Endodermal cell (in vitro differentiated cells): ENCODE results near the gene TNRC6C. TPM values are rescaled to one million over a fixed set of nuclear protein-coding genes. Genes with fewer than 3 reads are reported as not detected.

Experiments used
- DNase-seq: peaks from one replicate; pipeline ENCODE4 v3.0.0-alpha.2; 2017
- H3K27ac ChIP-seq: 2 replicates; pipeline ENCODE4 v1.5.1; 2013; ENCODE audit warnings: mild to moderate bottlenecking, low read depth, low read length, moderate library complexity
- H3K27me3 ChIP-seq: 2 replicates; pipeline ENCODE4 v1.6.1; 2013; ENCODE audit warnings: mild to moderate bottlenecking, low read length, moderate library complexity; ENCODE audit not compliant: insufficient read depth, control insufficient read depth, poor library complexity, severe bottlenecking
- H3K36me3 ChIP-seq: 2 replicates; pipeline ENCODE4 v1.7.0; 2013; ENCODE audit warnings: mild to moderate bottlenecking, low read length, moderate library complexity; ENCODE audit not compliant: control insufficient read depth, insufficient read depth
- H3K4me1 ChIP-seq: one replicate; pipeline ENCODE4 v1.7.0; 2013; ENCODE audit warnings: low read length; ENCODE audit not compliant: control insufficient read depth, insufficient read depth
- H3K4me3 ChIP-seq: 2 replicates; pipeline ENCODE4 v1.5.1; 2013; ENCODE audit warnings: mild to moderate bottlenecking, low read length, moderate library complexity
- H3K9ac ChIP-seq: 2 replicates; pipeline ENCODE4 v1.6.1; 2013; ENCODE audit warnings: mild to moderate bottlenecking, low read length, moderate library complexity; ENCODE audit not compliant: poor library complexity, severe bottlenecking; ENCODE audit errors: extremely low read depth
- H3K9me3 ChIP-seq: 2 replicates; pipeline ENCODE4 v1.6.1; 2013; ENCODE audit warnings: mild to moderate bottlenecking, low read length, moderate library complexity; ENCODE audit not compliant: control insufficient read depth
- H3K27ac Mint-ChIP-seq: 2 replicates; pipeline ENCODE4 v1.8.0; 2020; ENCODE audit warnings: mixed read lengths
- H3K27me3 Mint-ChIP-seq: 2 replicates; pipeline ENCODE4 v1.8.0; 2021; ENCODE audit warnings: mild to moderate bottlenecking, mixed read lengths; ENCODE audit not compliant: insufficient read depth
- H3K36me3 Mint-ChIP-seq: 2 replicates; pipeline ENCODE4 v1.8.0; 2020; ENCODE audit warnings: low read depth, mixed read lengths
- H3K4me1 Mint-ChIP-seq: 2 replicates; pipeline ENCODE4 v1.8.0; 2020; ENCODE audit warnings: mixed read lengths
- H3K4me3 Mint-ChIP-seq: 2 replicates; pipeline ENCODE4 v1.8.0; 2020; ENCODE audit warnings: mild to moderate bottlenecking, moderate library complexity, mixed read lengths
- H3K9me3 Mint-ChIP-seq: 2 replicates; pipeline ENCODE4 v1.8.0; 2020; ENCODE audit warnings: mild to moderate bottlenecking, mixed read lengths
- WGBS, 2 experiments: methylation state at CpG; one replicate each; pipeline versions ENCODE4 v1.1.5 to v1.1.7; 2013; ENCODE audit warnings: missing lambda C conversion rate in 2 of 2, mixed read lengths in 1 of 2; ENCODE audit not compliant: insufficient coverage in 1 of 2, insufficient read length in 1 of 2; 5-methylcytosine and 5-hydroxymethylcytosine counted together
- total RNA-seq, 2 donors: library from RNA; stranded (reverse); fragmentation: NEBNext Ultra II Directional in 1 of 2; extraction: Animal tissue kit (Norgen Biotek cat#: 25700) in 1 of 2; gene quantifications; 2 replicates in 1 of 2; 3 replicates in 1 of 2; pipeline ENCODE4 v1.2.1, GENCODE V29; 2021
- TF ChIP-seq, protein P1 (sequence below): fragments of 200-600 bp; sonication (generic); conservative IDR thresholded peaks from 2 replicates; pipeline ENCODE4 v1.5.0; 2021; ENCODE audit warnings: antibody characterized with exemption, mild to moderate bottlenecking

The TNRC6C gene
- total RNA-seq, 2 donors from 2014 or later, result 22.4 to 40.2 TPM

DNA sequence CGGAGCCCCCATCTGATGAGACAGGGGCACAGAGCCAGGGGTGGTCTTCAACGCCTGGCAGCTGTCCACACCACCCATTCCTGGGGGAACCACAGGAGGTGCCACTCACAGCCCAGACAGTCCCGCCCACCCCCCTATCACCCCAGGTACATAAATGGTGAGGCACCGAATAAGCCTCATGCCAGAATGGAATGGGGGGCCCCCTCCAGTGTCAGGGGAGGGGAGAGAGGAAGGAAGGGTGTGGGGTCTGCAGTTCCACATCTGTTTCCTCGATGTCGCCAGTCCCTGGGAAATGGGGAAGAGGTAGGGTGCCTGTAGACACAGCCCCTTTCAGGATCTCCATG is 168.4 kb downstream of the TNRC6C start:
- H3K36me3 Mint-ChIP-seq, result peaks cover 16% of the 10 kb centered on the region
- H3K4me3 ChIP-seq, result peak overlapping the region; percentile 78
- H3K9me3 Mint-ChIP-seq, result no peaks in the 10 kb centered on the region
- peak overlapping the region; percentile 83 for H3K4me3 Mint-ChIP-seq
- WGBS, 2 experiments, result 93 to 100% methylated on average over 2 to 6 of the region's 6 CpGs
- H3K27ac Mint-ChIP-seq, result peak overlapping the region; percentile 92
- H3K36me3 ChIP-seq, result peaks cover 18% of the 10 kb centered on the region
- TF ChIP-seq, protein P1, sequence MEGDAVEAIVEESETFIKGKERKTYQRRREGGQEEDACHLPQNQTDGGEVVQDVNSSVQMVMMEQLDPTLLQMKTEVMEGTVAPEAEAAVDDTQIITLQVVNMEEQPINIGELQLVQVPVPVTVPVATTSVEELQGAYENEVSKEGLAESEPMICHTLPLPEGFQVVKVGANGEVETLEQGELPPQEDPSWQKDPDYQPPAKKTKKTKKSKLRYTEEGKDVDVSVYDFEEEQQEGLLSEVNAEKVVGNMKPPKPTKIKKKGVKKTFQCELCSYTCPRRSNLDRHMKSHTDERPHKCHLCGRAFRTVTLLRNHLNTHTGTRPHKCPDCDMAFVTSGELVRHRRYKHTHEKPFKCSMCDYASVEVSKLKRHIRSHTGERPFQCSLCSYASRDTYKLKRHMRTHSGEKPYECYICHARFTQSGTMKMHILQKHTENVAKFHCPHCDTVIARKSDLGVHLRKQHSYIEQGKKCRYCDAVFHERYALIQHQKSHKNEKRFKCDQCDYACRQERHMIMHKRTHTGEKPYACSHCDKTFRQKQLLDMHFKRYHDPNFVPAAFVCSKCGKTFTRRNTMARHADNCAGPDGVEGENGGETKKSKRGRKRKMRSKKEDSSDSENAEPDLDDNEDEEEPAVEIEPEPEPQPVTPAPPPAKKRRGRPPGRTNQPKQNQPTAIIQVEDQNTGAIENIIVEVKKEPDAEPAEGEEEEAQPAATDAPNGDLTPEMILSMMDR, result no peak
- H3K9ac ChIP-seq, result peak overlapping the region; percentile 47
- H3K27ac ChIP-seq, result no peak overlapping the region
- H3K4me1 ChIP-seq, result peaks cover 5% of the 10 kb centered on the region
- H3K27me3 Mint-ChIP-seq, result peaks cover 8% of the 10 kb centered on the region
- no peak for DNase-seq
- H3K4me1 Mint-ChIP-seq, result peaks cover 17% of the 10 kb centered on the region
- peaks cover 7% of the 10 kb centered on the region for H3K27me3 ChIP-seq
- no peaks in the 10 kb centered on the region for H3K9me3 ChIP-seq

DNA sequence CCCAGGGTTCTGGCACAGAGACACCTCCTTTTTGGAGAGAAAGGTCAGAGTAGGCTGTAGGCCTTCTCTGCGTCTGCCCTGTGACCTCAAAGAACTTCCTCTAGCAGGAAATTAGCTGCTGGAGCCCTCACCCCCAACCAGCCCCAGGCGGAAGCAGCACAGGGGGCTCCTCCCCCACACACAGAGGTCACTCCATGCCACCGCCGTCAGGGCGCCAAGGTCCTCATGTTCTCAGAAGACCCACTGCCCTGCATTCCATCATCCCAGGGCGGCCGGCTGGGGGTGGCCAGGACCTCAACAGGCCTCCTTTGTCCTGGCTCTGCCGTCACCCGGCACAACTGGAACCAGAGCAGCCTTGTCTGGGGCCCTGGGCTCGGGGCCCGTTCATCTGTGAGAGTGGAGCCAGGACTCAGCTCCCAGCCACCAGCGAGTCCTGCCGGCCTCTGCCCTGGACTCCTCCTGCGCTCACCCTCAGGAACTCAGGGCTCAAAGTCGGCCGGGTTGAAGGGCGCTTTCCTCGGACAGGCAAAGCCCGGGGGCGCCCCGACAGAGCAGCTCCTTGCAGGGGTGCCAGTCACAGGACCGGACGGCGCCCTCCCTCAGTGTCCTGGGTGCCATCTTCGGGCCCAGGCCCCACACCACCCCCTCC is 168.9 kb downstream of the TNRC6C start:
- 19% methylated on average over 11 to 25 of the region's 25 CpGs for WGBS, 2 experiments
- Mint-ChIP-seq H3K9me3 (no peaks in the 10 kb centered on the region), H3K4me1 (peaks cover 17% of the 10 kb centered on the region), H3K4me3 (peak overlapping the region; percentile 83), H3K27ac (peak overlapping the region; percentile 92), H3K36me3 (peaks cover 15% of the 10 kb centered on the region), H3K27me3 (peaks cover 8% of the 10 kb centered on the region)
- peaks cover 18% of the 10 kb centered on the region for H3K36me3 ChIP-seq
- TF ChIP-seq, protein P1, result no peak
- H3K27me3 ChIP-seq, result peaks cover 7% of the 10 kb centered on the region
- no peaks in the 10 kb centered on the region for H3K9me3 ChIP-seq
- H3K9ac ChIP-seq, result peak overlapping the region; percentile 47
- H3K4me3 ChIP-seq, result peak overlapping the region; percentile 78
- peak; percentile 85 for DNase-seq
- peaks cover 5% of the 10 kb centered on the region for H3K4me1 ChIP-seq
- peak overlapping the region; percentile 38 for H3K27ac ChIP-seq

DNA sequence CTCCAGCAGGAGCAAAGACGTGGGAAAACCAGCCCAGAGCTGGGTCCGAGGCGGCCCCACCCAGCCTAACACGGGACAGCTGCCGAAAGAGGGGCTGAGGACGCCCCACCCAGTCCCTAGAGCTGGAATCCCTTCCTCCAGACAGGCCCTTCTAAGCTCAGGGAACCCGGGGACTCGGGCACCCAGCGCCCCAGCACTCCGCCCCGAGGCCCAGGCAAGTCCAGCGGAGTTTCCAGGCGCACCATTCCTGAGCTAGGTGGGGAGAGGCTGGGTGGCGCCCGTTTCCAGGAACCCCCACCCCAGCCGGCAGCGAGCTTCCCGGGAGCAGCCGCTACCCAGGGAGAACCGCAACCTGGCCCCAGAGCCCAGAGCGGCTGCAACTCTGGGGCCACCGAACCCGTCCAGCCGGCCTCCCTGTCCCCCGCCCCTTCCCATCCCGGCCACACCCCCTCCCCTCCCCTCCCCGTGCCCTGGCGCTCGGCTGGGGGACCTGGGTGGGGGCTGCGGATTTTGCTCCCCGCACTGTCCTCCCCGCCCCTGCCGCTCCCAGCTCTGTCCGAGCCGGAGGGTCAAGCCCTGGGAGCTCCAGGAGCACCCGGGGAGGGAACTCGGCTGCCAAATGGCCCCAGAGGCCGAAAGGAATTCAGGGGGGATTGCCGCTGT is 169.5 kb downstream of the TNRC6C start:
- Mint-ChIP-seq H3K4me3 (peak overlapping the region; percentile 83), H3K36me3 (peaks cover 9% of the 10 kb centered on the region), H3K4me1 (peaks cover 17% of the 10 kb centered on the region), H3K27me3 (peaks cover 12% of the 10 kb centered on the region), H3K9me3 (no peaks in the 10 kb centered on the region), H3K27ac (peak overlapping the region; percentile 92)
- Histone ChIP-seq H3K9me3 (no peaks in the 10 kb centered on the region), H3K4me1 (peaks cover 5% of the 10 kb centered on the region), H3K27ac (peak overlapping the region; percentile 38), H3K4me3 (peak overlapping the region; percentile 78), H3K36me3 (peaks cover 13% of the 10 kb centered on the region), H3K9ac (peak overlapping the region; percentile 47), H3K27me3 (peaks cover 7% of the 10 kb centered on the region)
- DNase-seq, result no peak
- TF ChIP-seq, protein P1, result no peak
- WGBS, 2 experiments, result 1 to 5% methylated on average over 16 to 35 of the region's 39 CpGs
